Posterior vena cava (tissue), 2 donors: ENCODE data around the gene CIRBP. TPM values are rescaled to one million over a fixed set of nuclear protein-coding genes. Genes with fewer than 3 reads are reported as not detected.

Experiments
- DNase-seq: peaks from one replicate; pipeline ENCODE4 v3.0.0-alpha.2; 2020; ENCODE audit warnings: low spot score
- intact Hi-C, 2 donors: fragments of 100-400 bp; cut with DNase I; formaldehyde crosslinking; loops; one replicate each; pipeline versions ENCODE4 v1.14.1 to v1.14.2; 2022 to 2023
- total RNA-seq, 2 donors: library from RNA; stranded (reverse); fragmentation: NEBNext Ultra II Directional; extraction: Animal tissue kit (Norgen Biotek cat#: 25700); gene quantifications; one replicate each; pipeline ENCODE4 v1.2.1, GENCODE V29; 2021
- donor health status: DM: yes; HTN: yes; CAD: no.
- donor health status: DM: yes; HTN: yes; CAD: no.

Gene CIRBP
- total RNA-seq, 2 donors from 2014 or later = 447 to 636 TPM

- no peak for DNase-seq
- intact Hi-C loops = loop anchor here in 1 of 2 donors (10.0 kb wide), 1 partner anchor 112 kb away; the partner anchor contains the start of gene NDUFS7
Measured at GRCh38 chr19:1272423-1273262, 3.5 kb downstream of the CIRBP start.

- no peak for DNase-seq
- intact Hi-C loops = loop anchor here in 1 of 2 donors (10.0 kb wide), 1 partner anchor 111 kb away; the partner anchor contains the start of gene NDUFS7
Measured at GRCh38 chr19:1273263-1274041, 4.3 kb downstream of the CIRBP start.

- DNase-seq = no peak
- intact Hi-C loops = loop anchor here in 1 of 2 donors (10.0 kb wide), 1 partner anchor 111 kb away; the partner anchor contains the start of gene NDUFS7
Measured at GRCh38 chr19:1274081-1274851, 5.1 kb downstream of the CIRBP start.

- peak; percentile 87 for DNase-seq
- intact Hi-C loops = loop anchor here in 1 of 2 donors (10.0 kb wide), 1 partner anchor 110 kb away; the partner anchor contains the start of gene NDUFS7
Measured at GRCh38 chr19:1274852-1275259, 5.7 kb downstream of the CIRBP start.

- intact Hi-C loops = loop anchor here in 1 of 2 donors (10.0 kb wide), 1 partner anchor 109 kb away; the partner anchor contains the start of gene NDUFS7
- peak; percentile 99 for DNase-seq
Measured at GRCh38 chr19:1275260-1275975, 6.3 kb downstream of the CIRBP start, which contains the start of gene FAM174C. Gene FAM174C (plus strand): TSS chr19:1275530. CDS start chr19:1275550, 20 bp downstream.

GRCh38 chr19:1275976-1276627 is 7.0 kb downstream of the CIRBP start:
- no peak for DNase-seq
- intact Hi-C loops = loop anchor here in 1 of 2 donors (10.0 kb wide), 1 partner anchor 109 kb away; the partner anchor contains the start of gene NDUFS7

GRCh38 chr19:1276628-1277022 is 7.5 kb downstream of the CIRBP start:
- intact Hi-C loops = loop anchor here in 1 of 2 donors (10.0 kb wide), 1 partner anchor 108 kb away; the partner anchor contains the start of gene NDUFS7
- DNase-seq = no peak

- DNase-seq = no peak
- intact Hi-C loops = loop anchor here in 1 of 2 donors (10.0 kb wide), 1 partner anchor 108 kb away; the partner anchor contains the start of gene NDUFS7
Measured at GRCh38 chr19:1277061-1277460, 7.9 kb downstream of the CIRBP start.

GRCh38 chr19:1278074-1278473 is 8.9 kb downstream of the CIRBP start:
- intact Hi-C loops = loop anchor here in 1 of 2 donors (10.0 kb wide), 1 partner anchor 107 kb away; the partner anchor contains the start of gene NDUFS7
- DNase-seq = no peak

- no peak for DNase-seq
- intact Hi-C loops = loop anchor here in 1 of 2 donors (10.0 kb wide), 1 partner anchor 106 kb away; the partner anchor contains the start of gene NDUFS7
Measured at GRCh38 chr19:1278713-1279660, 9.9 kb downstream of the CIRBP start.

- intact Hi-C loops = loop anchor here (5.0 to 10.0 kb wide), 4 partner anchors 77 to 175 kb away; partner anchors contain the start of genes APC2 (in 1 of the 2), DAZAP1 (in 1 of the 2), GAMT (in 1 of the 2) and NDUFS7 (in 1 of the 2)
- DNase-seq = peak; percentile 94
Measured at GRCh38 chr19:1279782-1280341, 10.7 kb downstream of the CIRBP start.

GRCh38 chr19:1280636-1281568 is 11.8 kb downstream of the CIRBP start:
- DNase-seq = no peak
- intact Hi-C loops = loop anchor here (5.0 to 10.0 kb wide), 3 partner anchors 76 to 174 kb away; partner anchors contain the start of genes APC2 (in 1 of the 2), DAZAP1 (in 1 of the 2) and GAMT (in 1 of the 2)

- intact Hi-C loops = loop anchor here (5.0 to 10.0 kb wide), 3 partner anchors 76 to 173 kb away; partner anchors contain the start of genes APC2 (in 1 of the 2), DAZAP1 (in 1 of the 2) and GAMT (in 1 of the 2)
- no peak for DNase-seq
Measured at GRCh38 chr19:1281569-1282287, 12.6 kb downstream of the CIRBP start.
